ENCODE results near the gene AGMAT.
A peak's percentile ranks its signal among the peaks of the same experiment; 100 is the strongest.
"Not testable (repeated sequence)": the region's sequence is repeated elsewhere in the genome, so short reads cannot be mapped to it uniquely, and the experiment has no call there.

Gene AGMAT

GRCh38 chr1:15616373-15617172 lies 31.7 kb upstream of the AGMAT start:
- DNase-seq (ENCODE audit: low read depth in 2 of 2) = no peak

- DNase-seq (ENCODE audit: low read depth in 2 of 2) = no peak
Observed at GRCh38 chr1:15610167-15610566, 25.3 kb upstream of the AGMAT start.

GRCh38 chr1:15609631-15610030 lies 24.8 kb upstream of the AGMAT start:
- DNase-seq (ENCODE audit: low read depth in 2 of 2) = no peak

- no peak for DNase-seq (ENCODE audit: low read depth in 2 of 2)
Observed at GRCh38 chr1:15605398-15606383, 20.8 kb upstream of the AGMAT start.

- DNase-seq (ENCODE audit: low read depth in 2 of 2) = not testable (repeated sequence)
Observed at GRCh38 chr1:15604400-15604799, 19.5 kb upstream of the AGMAT start.

GRCh38 chr1:15603966-15604282 lies 19.1 kb upstream of the AGMAT start:
- DNase-seq (ENCODE audit: low read depth in 2 of 2) = not testable (repeated sequence)

GRCh38 chr1:15603050-15603965 lies 18.5 kb upstream of the AGMAT start:
- DNase-seq (ENCODE audit: low read depth in 2 of 2) = peak; percentile 90 to 91

- no peak for DNase-seq (ENCODE audit: low read depth in 2 of 2)
Observed at GRCh38 chr1:15598436-15598835, 13.6 kb upstream of the AGMAT start.

GRCh38 chr1:15595809-15596617 lies 11.2 kb upstream of the AGMAT start:
- no peak for DNase-seq (ENCODE audit: low read depth in 2 of 2)

GRCh38 chr1:15592285-15592684 lies 7.4 kb upstream of the AGMAT start:
- no peak for DNase-seq (ENCODE audit: low read depth in 2 of 2)

GRCh38 chr1:15583016-15583706 lies 1.7 kb downstream of the AGMAT start:
- DNase-seq (ENCODE audit: low read depth in 2 of 2) = no peak

- no peak for DNase-seq (ENCODE audit: low read depth in 2 of 2)
Observed at GRCh38 chr1:15579683-15580047, 5.2 kb downstream of the AGMAT start.

GRCh38 chr1:15578921-15579682 lies 5.7 kb downstream of the AGMAT start:
- DNase-seq (ENCODE audit: low read depth in 2 of 2) = no peak

GRCh38 chr1:15577691-15578090 lies 7.2 kb downstream of the AGMAT start:
- DNase-seq (ENCODE audit: low read depth in 2 of 2) = no peak

- DNase-seq (ENCODE audit: low read depth in 2 of 2) = no peak
Observed at GRCh38 chr1:15575549-15576150, 9.2 kb downstream of the AGMAT start.

- no peak for DNase-seq (ENCODE audit: low read depth in 2 of 2)
Observed at GRCh38 chr1:15574741-15575140, 10.1 kb downstream of the AGMAT start.

GRCh38 chr1:15573477-15573876 lies 11.4 kb downstream of the AGMAT start:
- DNase-seq (ENCODE audit: low read depth in 2 of 2) = no peak

GRCh38 chr1:15571266-15571665 lies 13.6 kb downstream of the AGMAT start:
- no peak for DNase-seq (ENCODE audit: low read depth in 2 of 2)

- no peak for DNase-seq (ENCODE audit: low read depth in 2 of 2)
Observed at GRCh38 chr1:15570861-15571260, 14.0 kb downstream of the AGMAT start.
